ENCODE results near the gene ANKRD60.
A peak's percentile ranks its signal among the peaks of the same experiment; 100 is the strongest.

ANKRD60 gene

DNA sequence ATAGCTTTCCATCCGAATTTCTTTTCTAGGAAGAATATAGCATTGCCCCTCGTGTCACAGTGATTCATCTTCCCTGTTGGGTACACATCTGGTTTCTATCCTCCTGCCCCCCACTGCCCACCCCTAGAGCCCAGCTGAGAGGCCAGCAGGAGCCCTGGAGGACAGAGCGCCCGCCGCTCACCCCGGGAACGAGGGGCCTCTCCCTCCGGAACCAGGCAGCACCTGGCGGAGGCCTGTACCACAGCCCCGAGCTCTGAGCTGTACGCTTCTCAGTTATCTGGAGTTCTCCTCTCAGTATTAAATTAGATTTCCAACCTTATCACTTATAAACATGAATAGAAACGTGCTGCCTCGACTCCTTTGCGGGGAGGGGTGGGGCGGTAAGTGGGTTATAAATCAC is 6.0 kb downstream of the ANKRD60 start:
- DNase-seq, result no peak

DNA sequence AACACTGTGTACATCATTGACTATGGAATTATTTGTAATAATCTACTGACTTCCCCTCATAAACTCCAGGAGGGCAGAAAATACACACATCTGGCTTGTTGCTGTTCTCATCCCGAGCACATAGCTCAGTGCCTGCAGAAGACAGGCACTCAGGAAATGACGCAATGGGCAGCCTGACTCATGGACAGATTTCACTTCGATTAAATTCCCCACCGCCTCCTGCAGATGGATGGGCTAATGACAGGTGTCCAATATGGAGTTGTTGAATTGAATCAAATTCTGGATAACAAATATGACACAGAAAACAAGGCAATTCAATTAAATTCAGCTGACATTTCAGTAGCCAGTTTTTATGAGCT is 9.1 kb downstream of the ANKRD60 start:
- DNase-seq, result no peak

DNA sequence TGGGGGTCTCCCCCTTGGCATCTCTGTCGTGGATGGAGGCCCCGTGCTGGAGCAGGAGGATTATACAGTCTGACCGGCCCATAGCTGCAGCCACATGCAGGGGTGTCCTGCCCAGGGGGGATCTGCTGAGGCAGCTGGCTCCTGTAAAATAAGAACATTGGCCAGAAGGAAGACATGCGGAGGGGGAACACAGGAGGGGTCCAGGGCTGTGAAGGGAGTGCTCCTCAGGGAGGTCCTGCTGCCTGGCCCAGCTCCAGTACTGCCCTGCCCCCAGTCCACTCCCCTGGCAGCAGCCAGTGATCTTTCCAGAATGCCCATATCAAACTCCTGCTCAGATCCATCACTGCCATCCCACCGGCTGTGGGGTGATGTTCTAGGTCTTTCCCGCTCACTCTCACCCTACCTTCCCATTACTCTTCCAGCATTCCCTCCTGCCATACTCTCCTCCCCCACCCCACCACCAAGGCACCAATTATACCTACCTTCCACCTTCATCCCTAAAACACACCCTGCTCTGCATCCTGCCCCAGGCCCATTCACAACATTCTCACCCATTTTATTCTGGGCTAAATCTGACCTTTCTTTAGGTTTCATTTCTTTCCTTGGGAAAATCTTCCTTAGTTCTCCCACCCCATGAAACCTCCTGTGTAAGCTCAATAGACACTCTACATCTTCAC is 9.7 kb downstream of the ANKRD60 start:
- no peak for DNase-seq

DNA sequence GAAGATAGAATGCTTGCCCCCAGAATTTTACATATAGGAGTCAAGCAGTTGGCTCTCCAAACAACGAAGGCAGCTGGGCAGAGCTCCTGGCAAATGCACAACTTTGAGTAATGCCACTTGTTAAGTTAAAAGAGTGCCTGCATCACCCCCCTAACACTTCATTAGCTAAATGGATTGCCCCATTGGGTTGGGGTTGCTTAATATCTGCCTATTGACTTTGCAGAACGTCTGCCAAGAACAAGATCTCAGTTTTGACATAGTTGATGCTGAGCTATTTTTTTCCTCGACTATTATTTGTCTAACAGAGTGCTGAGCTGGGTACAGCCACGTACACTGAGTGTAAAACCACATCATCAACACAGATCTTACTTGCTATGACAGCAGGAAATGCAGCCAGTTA is 12.1 kb downstream of the ANKRD60 start:
- DNase-seq, result no peak

DNA sequence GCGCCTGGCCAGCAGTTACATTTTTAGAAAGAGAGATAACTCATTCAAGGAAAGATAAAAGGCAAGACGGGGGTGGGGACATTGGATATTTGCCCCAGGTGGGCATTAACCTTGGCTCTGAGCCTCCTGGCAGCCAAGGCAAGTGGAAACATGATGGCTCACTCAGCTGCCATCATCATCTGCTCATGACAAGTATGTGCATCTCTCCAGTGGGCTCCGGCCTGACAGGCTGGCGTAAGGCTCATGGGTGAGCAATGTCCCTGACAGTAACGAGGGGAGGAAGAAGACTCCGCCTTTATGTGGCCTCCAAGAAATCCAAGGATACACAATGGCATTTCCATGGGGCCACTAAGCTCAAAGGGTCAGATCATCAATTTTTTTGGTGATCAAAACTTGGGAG is 13.3 kb downstream of the ANKRD60 start:
- no peak for DNase-seq

DNA sequence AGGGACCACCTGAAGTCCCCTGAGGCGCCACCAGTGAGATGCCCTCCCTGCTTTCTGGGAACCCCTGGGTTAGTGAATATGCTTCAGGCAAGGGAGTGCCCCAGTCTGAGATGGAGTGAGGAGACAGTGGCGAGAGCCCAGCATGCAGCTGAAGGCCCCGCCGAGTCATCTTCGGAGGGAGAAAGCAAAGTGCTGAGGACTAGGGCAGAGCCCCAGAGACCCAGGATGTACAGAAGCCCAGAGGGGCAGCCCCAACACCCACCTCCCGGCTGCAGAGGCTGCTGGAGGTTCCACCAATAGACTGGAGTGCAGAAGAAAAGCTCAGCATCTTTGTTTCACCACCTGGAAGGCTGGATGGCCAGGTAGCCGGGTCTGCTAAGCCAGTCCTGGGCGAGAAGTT is 14.1 kb downstream of the ANKRD60 start:
- no peak for DNase-seq

DNA sequence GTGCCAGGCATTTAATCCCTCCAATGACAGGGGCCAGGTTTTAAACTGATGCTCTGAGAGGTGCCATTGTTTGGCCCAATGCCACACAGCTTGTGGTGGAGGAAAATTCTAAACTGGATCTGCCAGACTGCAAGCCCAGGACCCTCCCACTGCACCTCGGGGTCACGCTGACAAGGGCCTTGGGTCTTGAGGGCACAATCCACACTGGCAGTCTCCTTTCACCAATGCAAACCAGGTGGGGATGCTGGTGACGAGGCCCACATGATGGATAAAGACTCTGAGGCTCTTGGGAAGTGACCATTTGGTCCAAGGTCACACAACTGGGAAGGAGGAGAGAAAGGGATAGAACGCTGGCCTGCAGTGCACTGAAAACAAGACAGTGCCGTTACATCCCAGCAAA is 14.7 kb downstream of the ANKRD60 start:
- no peak for DNase-seq

DNA sequence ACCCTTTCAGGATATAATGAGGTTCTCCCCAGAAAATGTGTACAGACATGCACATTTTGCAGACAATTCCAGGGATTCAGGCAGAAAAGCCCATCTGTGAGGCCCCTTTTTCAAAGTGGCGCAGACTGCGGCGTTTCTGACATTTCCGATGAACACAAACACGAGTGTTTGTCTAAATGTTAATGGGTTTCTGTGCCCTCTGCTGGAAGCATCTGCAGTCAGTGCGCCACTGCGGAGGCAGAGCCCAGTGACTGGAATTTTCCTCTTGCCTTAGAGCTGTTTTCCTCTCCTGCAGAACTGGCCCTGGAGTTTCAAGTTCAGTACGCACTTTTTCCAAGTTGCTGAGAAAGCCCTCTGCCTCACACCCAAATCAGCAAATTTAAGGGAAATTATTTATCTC is 15.3 kb downstream of the ANKRD60 start:
- no peak for DNase-seq

DNA sequence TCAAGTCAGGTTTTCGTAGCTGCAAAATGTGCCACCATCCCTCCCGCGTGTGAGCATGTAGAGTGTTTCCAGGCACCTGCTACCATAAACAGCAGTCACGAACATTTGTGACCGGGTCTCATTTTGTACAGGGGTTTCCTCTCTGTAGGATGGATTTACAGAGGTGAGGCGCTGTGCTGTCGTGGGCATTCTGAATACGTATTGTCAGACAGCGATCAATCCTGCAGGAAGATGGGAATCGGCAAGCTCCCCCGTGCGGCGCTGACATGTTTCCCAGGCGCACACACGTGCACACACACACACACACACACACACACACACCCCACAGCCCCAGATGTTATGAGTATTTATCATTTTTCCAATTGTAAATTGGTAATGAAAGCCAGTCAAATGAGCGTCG is 15.8 kb downstream of the ANKRD60 start:
- no peak for DNase-seq

DNA sequence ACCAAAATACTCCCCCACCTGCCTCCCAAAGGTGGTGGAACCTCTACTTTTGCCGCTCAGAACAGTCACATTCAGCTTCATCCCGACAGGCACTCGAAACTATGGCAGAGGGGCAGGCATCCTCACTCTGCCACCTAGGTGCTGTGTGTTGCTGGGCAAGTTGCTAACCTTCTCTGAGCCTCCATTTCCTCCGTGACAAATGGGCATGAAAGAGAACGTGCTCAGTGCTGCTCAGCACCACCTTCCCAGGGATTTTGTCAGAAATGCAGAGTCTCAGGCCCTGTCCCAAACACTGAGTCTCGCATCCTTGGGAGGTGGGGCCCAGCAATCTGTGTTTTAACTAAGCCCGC is 18.1 kb downstream of the ANKRD60 start:
- DNase-seq, result no peak

DNA sequence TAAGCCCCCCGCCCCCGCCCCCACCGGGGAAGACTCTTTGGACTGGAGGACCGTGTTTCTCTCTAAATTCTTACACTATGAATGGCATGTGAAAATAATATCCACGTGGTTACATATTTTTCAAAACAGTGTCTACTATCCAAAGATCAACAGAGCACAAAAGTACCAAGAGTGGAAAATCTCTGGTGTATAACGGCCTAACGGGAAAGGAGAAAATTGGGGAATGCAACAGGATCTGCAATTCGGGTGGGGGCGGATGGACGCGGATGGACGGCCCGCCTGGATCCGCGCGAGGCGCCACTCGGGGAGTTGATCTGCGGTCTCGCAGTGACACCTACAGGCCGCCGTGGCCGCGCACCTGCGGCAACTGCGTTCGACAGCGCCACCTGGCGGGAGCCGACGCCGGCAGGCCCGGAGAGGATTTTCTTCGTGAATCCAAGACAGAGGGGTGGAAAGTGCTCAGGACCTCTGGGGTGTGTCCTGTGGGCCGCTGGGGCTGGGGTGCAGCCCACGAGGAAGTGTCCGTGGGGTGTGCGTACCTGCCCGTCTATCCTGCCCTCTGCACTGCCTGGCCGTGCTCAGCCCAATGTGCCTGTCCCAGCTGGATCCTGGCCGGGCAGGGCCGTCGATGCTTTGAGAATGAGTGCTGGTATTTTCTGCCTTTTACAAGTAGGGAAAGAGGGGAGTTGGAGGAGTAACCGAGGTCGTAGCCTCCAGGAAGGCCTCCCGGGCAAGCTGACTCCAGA is 18.6 kb downstream of the ANKRD60 start:
- peak; percentile 82 for DNase-seq

DNA sequence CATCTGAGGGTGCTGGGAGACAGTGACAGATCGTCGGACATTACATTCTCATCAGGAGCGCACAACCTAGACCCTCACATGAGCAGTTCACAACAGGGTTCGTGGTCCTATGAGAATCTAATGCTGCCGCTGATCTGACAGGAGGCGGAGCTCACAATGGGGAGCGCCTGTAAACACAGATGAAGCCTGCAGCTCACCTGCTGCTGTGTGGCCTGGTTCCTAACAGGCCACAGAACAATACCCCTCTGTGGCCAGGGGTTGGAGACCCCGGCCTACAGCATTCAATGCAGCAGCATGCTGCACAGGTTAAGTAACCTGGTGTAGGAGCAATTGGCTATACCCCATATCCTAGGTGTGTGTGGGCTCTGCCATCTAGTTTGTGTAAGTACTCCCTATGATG is 19.5 kb downstream of the ANKRD60 start:
- no peak for DNase-seq

DNA sequence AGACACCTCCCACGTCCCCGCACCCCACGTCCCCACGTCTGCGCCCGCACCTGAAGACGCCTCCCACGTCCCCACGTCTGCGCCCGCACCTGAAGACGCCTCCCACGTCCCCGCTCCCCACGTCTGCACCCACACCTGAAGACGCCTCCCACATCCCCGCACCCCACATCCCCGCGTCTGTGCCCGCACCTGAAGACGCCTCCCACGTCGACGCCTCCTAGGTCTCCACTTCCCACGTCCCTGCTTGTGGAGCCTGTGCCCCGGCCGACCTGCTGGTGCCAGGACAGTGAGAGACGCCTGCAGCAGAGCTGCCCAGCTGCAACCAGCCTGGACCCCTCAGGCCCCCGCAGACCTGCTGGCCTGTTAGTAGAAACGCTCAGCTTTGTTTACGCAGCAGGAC is 22.6 kb downstream of the ANKRD60 start:
- DNase-seq, result no peak

DNA sequence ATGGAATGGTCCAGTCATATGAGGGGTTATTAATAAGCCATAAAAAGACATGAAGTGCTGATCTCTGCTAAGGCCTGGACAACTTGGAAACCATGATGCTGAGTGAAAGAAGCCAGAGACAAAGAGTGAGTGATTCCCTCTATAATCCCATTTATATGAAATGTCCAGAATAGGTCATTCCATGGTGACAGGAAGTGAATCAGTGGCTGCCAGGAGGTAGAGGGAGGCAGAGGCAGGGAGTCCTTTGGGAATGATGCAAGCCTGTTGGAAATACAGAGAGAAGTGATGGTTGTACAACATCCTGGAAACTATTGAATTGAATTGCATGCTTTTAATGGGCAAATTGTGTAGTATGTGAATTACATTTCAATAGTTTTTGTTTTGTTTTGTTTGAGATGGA is 26.4 kb downstream of the ANKRD60 start:
- DNase-seq, result no peak

DNA sequence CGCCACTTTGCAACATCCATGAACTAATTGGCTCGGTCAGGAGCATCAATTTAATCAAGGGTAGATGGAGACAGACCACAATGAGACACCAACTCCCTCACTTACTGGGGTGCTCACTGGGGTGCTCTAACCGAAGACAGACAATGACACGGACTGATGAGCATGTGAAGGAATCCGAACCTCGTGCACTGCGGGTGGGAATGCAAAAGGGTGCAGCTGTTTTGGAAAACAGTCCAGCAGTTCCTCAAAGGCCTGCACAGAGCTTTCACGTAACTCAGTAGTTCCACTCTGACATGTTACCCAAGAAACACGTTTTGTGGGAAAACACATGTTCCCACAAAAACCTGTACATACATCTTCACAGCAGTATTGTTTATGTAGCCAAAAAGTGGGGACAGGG is 26.8 kb downstream of the ANKRD60 start:
- DNase-seq, result no peak

DNA sequence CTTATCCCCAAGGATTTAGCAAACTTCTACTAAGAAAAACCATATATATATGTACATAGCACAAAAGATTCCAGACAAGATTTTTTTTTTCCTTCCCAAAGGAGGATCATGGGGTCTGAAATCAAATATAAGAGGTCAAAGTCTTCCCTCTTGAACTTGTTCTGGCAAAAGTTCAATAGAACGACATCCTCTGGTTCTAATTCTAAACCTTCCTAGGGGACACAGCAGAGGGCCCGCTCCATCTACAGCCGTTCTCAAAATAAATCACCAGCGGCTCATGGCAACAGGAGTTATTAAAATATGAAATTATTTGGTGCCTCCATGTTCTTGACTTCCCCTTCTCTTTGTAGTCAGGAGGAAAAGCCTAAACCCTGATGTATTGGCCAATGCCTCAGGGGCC is 29.0 kb downstream of the ANKRD60 start:
- no peak for DNase-seq

DNA sequence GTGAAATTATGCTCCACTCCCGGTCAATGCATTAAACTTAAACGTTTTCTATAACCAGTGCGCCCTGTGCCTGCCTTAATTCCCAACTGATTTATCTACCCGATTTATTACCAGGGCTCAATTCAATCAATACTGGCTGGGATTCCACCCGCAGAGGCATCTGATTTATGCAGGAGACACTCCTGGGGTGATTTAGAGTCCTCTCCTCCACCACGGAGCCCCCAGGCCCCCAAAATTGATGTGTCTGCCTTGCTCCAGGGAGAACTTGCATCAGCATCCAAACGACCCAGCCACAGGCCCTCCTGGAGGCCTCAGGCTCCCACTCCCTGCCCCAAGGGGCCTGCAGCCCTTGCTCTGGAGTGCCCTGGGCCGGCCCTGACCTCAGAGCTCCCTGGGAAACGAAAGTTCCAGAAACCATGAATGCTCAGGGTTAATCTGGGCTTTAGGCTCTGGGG is 29.5 kb downstream of the ANKRD60 start:
- DNase-seq, result no peak

DNA sequence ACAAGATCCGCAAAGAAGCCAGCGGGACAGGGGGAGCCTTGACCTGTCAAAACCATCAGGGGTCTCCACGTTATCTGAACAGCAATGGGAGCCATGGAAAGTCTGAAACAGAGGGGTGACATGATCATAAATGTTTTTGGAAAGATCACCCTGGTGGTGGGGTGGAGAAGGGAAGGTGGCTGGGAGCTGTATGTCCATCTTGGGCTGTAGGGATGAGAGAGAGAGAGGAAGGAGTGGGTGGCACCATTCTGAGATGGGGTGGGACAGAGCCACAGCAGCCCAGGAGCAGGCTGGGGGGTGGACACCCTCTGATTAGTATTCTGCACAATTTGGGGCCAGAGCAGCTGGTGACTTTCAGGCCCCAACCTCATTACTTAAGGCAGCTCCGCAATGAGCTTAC is 30.1 kb downstream of the ANKRD60 start:
- DNase-seq, result no peak

DNA sequence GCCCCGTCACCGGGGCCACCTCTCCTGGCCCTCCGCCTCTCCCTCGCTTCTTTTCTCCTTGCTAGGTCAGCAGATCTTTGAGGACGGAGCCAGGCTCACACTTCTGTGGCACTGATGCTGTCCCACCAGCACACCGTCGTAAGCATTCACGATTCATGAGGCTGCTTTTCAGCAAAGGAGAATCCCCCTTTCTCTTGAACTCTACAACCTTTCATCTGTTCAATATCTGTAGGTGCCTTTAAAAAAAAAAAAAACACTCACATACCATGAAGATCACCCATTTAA is 31.3 kb downstream of the ANKRD60 start:
- DNase-seq, result no peak

DNA sequence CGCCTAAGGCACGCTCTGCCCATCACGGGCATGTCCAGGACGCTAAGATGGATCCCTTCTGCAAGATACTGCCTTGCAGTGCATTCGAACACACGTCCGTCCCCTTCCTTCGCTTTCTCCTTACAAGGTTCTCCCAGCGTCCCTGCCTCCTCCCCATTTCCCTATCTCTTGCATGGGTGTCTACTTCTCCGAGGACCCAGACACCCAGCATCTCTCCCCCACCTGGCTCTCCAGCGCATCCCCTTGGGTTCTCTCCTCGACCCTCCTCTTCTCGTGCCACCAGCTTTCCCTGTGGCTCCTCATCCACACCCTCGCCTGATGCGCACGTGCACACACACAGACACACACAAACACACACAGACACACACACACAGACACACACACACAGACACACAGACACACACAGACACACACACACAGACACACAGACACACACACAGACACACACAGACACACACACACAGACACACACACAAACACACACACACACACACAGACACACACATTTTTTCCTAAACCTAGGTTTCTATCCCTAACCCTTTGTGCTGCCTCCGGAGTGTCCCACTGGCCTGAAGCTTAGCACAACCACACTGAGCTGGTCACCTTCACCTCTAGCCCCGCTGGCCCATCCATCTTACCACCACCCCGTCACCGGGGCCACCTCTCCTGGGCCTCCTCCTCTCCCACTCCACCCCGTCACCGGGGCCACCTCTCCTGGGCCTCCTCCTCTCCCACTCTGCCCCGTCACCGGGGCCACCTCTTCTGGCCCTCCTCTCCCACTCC is 31.9 kb downstream of the ANKRD60 start:
- no peak for DNase-seq

DNA sequence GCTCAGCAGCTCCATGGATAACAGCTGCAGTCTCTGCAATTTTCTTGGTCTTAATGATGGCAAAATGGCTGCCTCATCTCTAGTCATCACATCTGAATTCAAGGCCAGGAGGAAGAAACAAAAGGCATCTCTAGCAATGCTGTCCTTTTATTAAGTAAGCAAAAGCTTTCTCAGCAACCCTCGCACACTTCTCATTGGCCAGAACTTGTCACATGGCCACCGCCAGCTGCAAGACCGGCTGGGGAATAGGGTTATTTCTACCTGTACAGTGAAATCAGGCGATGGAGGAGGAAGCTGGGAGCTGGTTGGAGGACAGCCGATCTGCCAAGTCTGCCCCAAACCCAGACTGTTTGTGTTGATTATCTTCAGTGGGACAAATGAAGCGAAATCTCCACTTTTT is 33.4 kb downstream of the ANKRD60 start:
- DNase-seq, result no peak

DNA sequence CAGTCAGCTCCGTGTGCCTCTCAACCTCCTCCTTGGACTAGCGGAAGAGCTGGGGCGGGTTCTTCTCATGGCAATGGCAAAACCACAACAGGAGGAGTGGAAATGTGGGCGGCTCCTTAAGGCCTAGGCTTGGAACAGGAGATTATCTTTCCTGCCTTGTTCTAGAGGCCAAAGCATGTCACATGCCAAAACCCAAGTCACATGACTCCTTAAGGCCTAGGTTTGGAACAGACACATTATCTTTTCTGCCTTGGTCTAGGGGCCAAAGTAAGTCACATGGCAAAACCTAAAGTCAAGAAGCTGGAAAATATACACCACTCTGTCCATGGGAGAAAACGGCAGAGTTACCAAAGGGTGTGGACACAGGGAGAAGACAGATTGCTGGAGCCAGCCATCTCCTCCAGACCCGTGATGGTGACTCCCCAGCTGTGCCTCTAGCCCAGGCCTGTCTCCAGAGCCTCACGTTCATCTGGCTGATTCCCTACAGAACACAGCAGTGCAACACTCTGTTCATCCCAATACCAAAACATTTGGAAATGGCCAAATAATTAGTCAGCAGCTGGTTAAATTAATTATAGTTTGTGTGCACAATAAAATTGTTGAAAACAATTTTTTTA is 34.2 kb downstream of the ANKRD60 start:
- DNase-seq, result no peak

DNA sequence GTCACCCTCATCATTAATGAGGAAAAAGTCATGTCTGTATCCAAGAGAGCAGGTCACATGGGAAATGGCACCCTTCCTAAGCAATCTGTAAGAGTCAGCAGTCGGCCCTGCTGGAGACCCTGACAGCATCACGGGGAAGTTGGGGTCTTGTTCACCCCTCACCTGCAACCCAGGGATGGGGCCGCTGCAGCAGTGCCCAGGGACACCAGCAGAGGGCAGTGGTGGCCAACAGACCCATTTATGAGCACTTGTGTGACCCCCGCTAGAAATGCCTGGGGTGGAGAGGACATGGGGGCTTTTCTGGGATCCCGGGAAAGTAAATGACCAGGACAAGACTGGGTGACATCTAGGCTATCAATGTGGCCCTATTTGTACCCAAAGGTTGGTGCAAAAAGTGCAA is 35.9 kb downstream of the ANKRD60 start:
- no peak for DNase-seq

DNA sequence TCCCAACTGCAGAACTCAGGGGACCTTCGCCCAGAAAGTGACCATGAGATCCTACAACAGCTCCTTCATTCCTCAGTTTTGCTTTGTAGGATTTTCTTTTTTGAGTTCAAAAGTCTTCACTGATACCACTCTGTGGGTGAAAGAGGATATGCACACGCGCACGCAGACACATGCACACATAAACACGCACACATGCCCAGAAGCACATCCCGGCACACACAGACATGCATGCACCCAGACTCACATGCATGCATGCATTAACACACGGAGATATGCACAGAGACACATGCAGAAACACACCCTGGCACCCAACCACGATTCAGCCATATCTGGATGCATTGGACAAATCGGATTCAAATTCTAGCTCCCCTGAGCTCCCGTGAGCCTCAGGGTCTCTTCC is 36.4 kb downstream of the ANKRD60 start:
- DNase-seq, result no peak

All from right kidney (tissue), 1 donor.